HG02571 (cell line): ENCODE data around the gene SCRG1.
A peak's percentile ranks its signal among the peaks of the same experiment; 100 is the strongest.

Experiments
- ATAC-seq: cut with Tn5 transposase; IDR thresholded peaks from one replicate; pipeline ENCODE4 v1.9.1; 2021; ENCODE audit warnings: mild to moderate bottlenecking, moderate library complexity; ENCODE audit not compliant: unreplicated experiment

The SCRG1 gene

GRCh38 chr4:173398779-173399415, at the start of gene SCRG1:
Gene SCRG1 (minus strand): TSS chr4:173399116. CDS start chr4:173391414, 7,702 bp downstream.
- no peak for ATAC-seq

GRCh38 chr4:173448103-173448502, 49.2 kb upstream of the SCRG1 start:
- no peak for ATAC-seq

GRCh38 chr4:173446416-173446815, 47.5 kb upstream of the SCRG1 start:
- peak; percentile 81 for ATAC-seq

- no peak for ATAC-seq
Observed at GRCh38 chr4:173443121-173443520, 44.2 kb upstream of the SCRG1 start.

- ATAC-seq, result no peak
Observed at GRCh38 chr4:173442223-173442932, 43.5 kb upstream of the SCRG1 start.

GRCh38 chr4:173440888-173441287, 42.0 kb upstream of the SCRG1 start:
- no peak for ATAC-seq

GRCh38 chr4:173436771-173437265, 37.9 kb upstream of the SCRG1 start:
- ATAC-seq, result no peak

- no peak for ATAC-seq
Observed at GRCh38 chr4:173436149-173436579, 37.2 kb upstream of the SCRG1 start.

- ATAC-seq, result no peak
Observed at GRCh38 chr4:173434231-173434630, 35.3 kb upstream of the SCRG1 start.

GRCh38 chr4:173433447-173433846, 34.5 kb upstream of the SCRG1 start:
- no peak for ATAC-seq

- no peak for ATAC-seq
Observed at GRCh38 chr4:173432430-173432829, 33.5 kb upstream of the SCRG1 start.

GRCh38 chr4:173426064-173426463, 27.1 kb upstream of the SCRG1 start:
- no peak for ATAC-seq

- no peak for ATAC-seq
Observed at GRCh38 chr4:173424899-173425805, 26.2 kb upstream of the SCRG1 start.

- ATAC-seq, result no peak
Observed at GRCh38 chr4:173420801-173421200, 21.9 kb upstream of the SCRG1 start.

- no peak for ATAC-seq
Observed at GRCh38 chr4:173420324-173420752, 21.4 kb upstream of the SCRG1 start.

- no peak for ATAC-seq
Observed at GRCh38 chr4:173418639-173419038, 19.7 kb upstream of the SCRG1 start.

- no peak for ATAC-seq
Observed at GRCh38 chr4:173417833-173418232, 18.9 kb upstream of the SCRG1 start.

- ATAC-seq, result no peak
Observed at GRCh38 chr4:173415885-173416653, 17.2 kb upstream of the SCRG1 start.

- no peak for ATAC-seq
Observed at GRCh38 chr4:173415092-173415491, 16.2 kb upstream of the SCRG1 start.

GRCh38 chr4:173414456-173414855, 15.5 kb upstream of the SCRG1 start:
- ATAC-seq, result no peak
